GM21423 (cell line): ENCODE measurements around the gene HOXA3.

Experiments
- ATAC-seq: cut with Tn5 transposase; IDR thresholded peaks from one replicate; pipeline ENCODE4 v1.9.1; 2021; ENCODE audit warnings: mild to moderate bottlenecking, moderate library complexity; ENCODE audit not compliant: unreplicated experiment

HOXA3 gene

GRCh38 chr7:27116962-27117886 lies 35.2 kb downstream of the HOXA3 start:
- no peak for ATAC-seq

GRCh38 chr7:27116031-27116961 lies 36.1 kb downstream of the HOXA3 start:
- no peak for ATAC-seq

GRCh38 chr7:27115221-27116026 lies 37.0 kb downstream of the HOXA3 start:
- ATAC-seq, result no peak

- no peak for ATAC-seq
Observed at GRCh38 chr7:27114881-27115220, 37.5 kb downstream of the HOXA3 start.

GRCh38 chr7:27113991-27114769 lies 38.2 kb downstream of the HOXA3 start:
- no peak for ATAC-seq

GRCh38 chr7:27112955-27113949 lies 39.1 kb downstream of the HOXA3 start:
- no peak for ATAC-seq

- ATAC-seq, result no peak
Observed at GRCh38 chr7:27112361-27112760, 40.0 kb downstream of the HOXA3 start.

GRCh38 chr7:27111751-27112277 lies 40.6 kb downstream of the HOXA3 start:
- ATAC-seq, result no peak

GRCh38 chr7:27111042-27111750 lies 41.2 kb downstream of the HOXA3 start:
- ATAC-seq, result no peak

GRCh38 chr7:27110186-27111031 lies 42.0 kb downstream of the HOXA3 start:
- ATAC-seq, result no peak

- no peak for ATAC-seq
Observed at GRCh38 chr7:27109466-27110185, 42.8 kb downstream of the HOXA3 start.

GRCh38 chr7:27108390-27109127 lies 43.8 kb downstream of the HOXA3 start:
- ATAC-seq, result no peak

GRCh38 chr7:27107391-27108381 lies 44.7 kb downstream of the HOXA3 start:
- no peak for ATAC-seq

GRCh38 chr7:27106901-27107240 lies 45.5 kb downstream of the HOXA3 start:
- no peak for ATAC-seq
